BLaER1 (cell line): ENCODE results near the gene R3HDM4.

ENCODE experiments used
- H3K27ac ChIP-seq: shearing (Covaris generic); formaldehyde crosslinking; 2 replicates; pipeline ENCODE4 v1.8.1; 2022
- H3K27me3 ChIP-seq: shearing (Covaris generic); formaldehyde crosslinking; 2 replicates; pipeline ENCODE4 v1.8.1; 2022
- H3K36me3 ChIP-seq: shearing (Covaris generic); formaldehyde crosslinking; 2 replicates; pipeline ENCODE4 v1.8.1; 2022
- H3K4me1 ChIP-seq: shearing (Covaris generic); formaldehyde crosslinking; 2 replicates; pipeline ENCODE4 v1.8.1; 2022
- H3K4me2 ChIP-seq: shearing (Covaris generic); formaldehyde crosslinking; 2 replicates; pipeline ENCODE4 v1.8.1; 2022
- H3K4me3 ChIP-seq: shearing (Covaris generic); formaldehyde crosslinking; 2 replicates; pipeline ENCODE4 v1.8.1; 2022
- H3K9ac ChIP-seq: shearing (Covaris generic); formaldehyde crosslinking; 2 replicates; pipeline ENCODE4 v1.8.1; 2022
- H3K9me3 ChIP-seq: shearing (Covaris generic); formaldehyde crosslinking; 2 replicates; pipeline ENCODE4 v1.8.1; 2022
- H4K20me1 ChIP-seq: shearing (Covaris generic); formaldehyde crosslinking; 2 replicates; pipeline ENCODE4 v1.8.1; 2022
- Cebpa-rat ChIP-seq: shearing (Covaris generic); IDR thresholded peaks from 2 replicates; pipeline ENCODE4 v1.8.1; 2022

Gene R3HDM4

DNA sequence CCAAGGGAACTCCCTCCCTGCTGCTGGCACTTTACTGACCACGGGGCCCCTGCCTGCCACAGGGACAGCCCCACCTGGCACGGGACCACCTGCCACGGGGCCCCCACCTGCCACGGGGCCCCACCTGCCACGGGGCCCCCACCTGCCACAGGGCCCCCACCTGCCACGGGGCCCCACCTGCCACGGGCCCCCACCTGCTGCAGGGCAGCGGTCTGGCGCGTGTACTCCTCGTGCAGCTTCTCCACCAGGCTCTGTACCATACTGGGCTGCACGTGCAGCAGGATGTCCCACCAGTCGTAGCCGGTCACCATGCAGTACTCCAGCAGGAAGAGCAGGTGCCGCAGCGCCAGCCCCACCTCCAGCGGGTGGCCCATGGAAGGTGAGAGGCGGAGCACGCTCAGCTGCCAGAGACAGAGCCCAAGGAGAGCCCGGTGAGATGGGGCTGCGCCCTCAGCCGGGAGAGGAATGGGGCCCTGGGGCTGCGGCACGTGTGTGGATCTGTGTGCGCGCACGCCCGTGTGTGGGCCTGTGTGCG is 36.2 kb downstream of the R3HDM4 start:
- Histone ChIP-seq H3K36me3 (peaks cover 69% of the 10 kb centered on the region), H3K4me2 (no peak overlapping the region), H3K4me1 (peaks cover 20% of the 10 kb centered on the region), H3K27me3 (no peaks in the 10 kb centered on the region), H3K27ac (no peak overlapping the region), H3K9ac (no peak overlapping the region), H3K9me3 (no peaks in the 10 kb centered on the region), H3K4me3 (no peak overlapping the region), H4K20me1 (peaks cover 46% of the 10 kb centered on the region)
- TF ChIP-seq Cebpa-rat = no peak

- no peaks in the 10 kb centered on the region for H3K27me3 ChIP-seq
- H3K4me3 ChIP-seq = no peak overlapping the region
- H3K4me2 ChIP-seq = no peak overlapping the region
- no peaks in the 10 kb centered on the region for H3K9me3 ChIP-seq
- no peak for TF ChIP-seq Cebpa-rat
- no peak overlapping the region for H3K9ac ChIP-seq
- no peak overlapping the region for H3K27ac ChIP-seq
- H3K36me3 ChIP-seq = peaks cover 65% of the 10 kb centered on the region
- peaks cover 21% of the 10 kb centered on the region for H3K4me1 ChIP-seq
- H4K20me1 ChIP-seq = peaks cover 38% of the 10 kb centered on the region
Observed at GRCh38 chr19:876089-876488, 36.9 kb downstream of the R3HDM4 start.

DNA sequence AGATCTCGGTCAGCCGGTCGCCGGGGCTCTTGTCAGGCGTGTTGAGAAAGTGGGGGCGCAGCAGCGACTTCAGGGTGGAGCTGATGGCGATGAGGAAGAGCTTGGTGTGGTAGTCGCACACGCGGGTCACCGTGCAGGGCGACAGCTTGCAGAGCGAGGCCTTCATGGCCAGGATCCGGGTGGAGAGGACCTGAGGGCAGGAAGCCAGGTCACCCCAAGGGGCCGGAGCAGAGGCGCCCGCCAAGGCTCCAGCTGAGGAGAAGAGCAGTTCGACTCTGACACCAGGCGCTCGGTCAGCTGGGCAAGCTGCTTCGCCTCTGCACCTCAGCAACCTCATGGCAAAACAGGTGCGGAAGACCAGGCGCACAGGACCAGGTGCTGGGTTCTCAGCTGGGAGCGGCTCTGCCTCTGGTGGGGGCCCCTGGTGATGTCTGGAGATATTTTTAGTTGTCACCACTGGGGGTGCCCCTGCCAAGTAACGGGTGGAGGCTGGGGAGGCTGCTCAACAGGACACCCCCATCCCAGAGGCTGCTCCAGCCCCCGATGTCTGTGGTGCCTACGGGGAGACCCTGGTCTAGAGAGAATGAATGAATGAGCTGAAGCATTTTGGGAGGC is 37.6 kb downstream of the R3HDM4 start:
- H3K27me3 ChIP-seq = no peaks in the 10 kb centered on the region
- H3K4me1 ChIP-seq = peaks cover 21% of the 10 kb centered on the region
- H3K4me2 ChIP-seq = no peak overlapping the region
- H3K36me3 ChIP-seq = peaks cover 65% of the 10 kb centered on the region
- H3K4me3 ChIP-seq = no peak overlapping the region
- no peaks in the 10 kb centered on the region for H3K9me3 ChIP-seq
- no peak overlapping the region for H3K9ac ChIP-seq
- no peak for TF ChIP-seq Cebpa-rat
- H3K27ac ChIP-seq = no peak overlapping the region; the same call in 1 of the 2 replicates
- H4K20me1 ChIP-seq = peaks cover 33% of the 10 kb centered on the region

DNA sequence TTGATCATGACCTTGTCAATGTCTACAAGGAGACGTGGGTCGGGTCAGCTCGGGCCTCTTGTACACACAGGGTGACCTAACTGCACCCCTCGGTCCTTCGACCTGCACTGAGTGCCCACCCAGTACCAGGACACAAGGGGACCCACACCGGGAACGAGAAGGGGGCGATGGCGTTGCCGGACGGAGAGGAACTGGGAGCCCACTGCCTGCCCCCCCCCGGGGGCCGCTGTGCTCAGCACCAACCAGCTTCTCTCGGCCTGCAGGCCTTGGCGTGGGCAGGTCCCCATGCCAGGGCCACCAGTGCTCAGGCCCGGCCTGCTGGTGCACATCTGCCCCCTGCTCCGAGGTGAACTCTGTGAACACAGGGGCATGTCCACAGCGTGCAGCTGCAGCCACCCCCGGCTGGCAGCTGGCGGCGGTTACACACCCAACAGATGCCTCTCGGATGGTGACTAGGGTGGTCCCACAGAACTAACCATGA is 39.4 kb downstream of the R3HDM4 start:
- H3K4me2 ChIP-seq = no peak overlapping the region; the same call in 1 of the 2 replicates
- peaks cover 68% of the 10 kb centered on the region for H3K36me3 ChIP-seq
- no peak overlapping the region for H3K4me3 ChIP-seq
- no peak for TF ChIP-seq Cebpa-rat
- H3K27ac ChIP-seq = no peak overlapping the region
- no peak overlapping the region for H3K9ac ChIP-seq
- peaks cover 33% of the 10 kb centered on the region for H4K20me1 ChIP-seq
- peaks cover 26% of the 10 kb centered on the region for H3K4me1 ChIP-seq
- no peaks in the 10 kb centered on the region for H3K27me3 ChIP-seq
- no peaks in the 10 kb centered on the region for H3K9me3 ChIP-seq

DNA sequence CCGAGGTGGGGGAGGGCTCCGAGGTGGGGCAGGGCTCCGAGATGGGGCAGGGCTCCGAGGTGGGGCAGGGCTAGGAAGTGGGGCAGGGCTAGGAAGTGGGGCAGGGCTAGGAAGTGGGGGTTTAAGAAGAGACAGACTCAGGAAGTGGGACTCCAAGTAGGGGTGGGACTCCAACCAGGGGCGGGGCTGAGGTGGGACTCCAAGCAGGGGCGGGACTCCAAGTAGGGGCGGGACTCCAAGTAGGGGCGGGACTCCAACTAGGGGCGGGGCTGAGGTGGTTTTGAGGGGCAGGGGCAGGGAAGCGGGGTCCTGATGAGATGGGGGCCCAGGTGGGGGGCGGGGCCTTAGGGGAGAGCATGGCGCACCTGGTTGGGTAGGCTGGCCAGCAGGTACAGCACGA is 39.9 kb downstream of the R3HDM4 start:
- H3K27ac ChIP-seq = no peak overlapping the region
- peaks cover 33% of the 10 kb centered on the region for H4K20me1 ChIP-seq
- H3K4me1 ChIP-seq = peaks cover 31% of the 10 kb centered on the region
- H3K9me3 ChIP-seq = no peaks in the 10 kb centered on the region
- TF ChIP-seq Cebpa-rat = no peak
- H3K4me3 ChIP-seq = no peak overlapping the region
- H3K9ac ChIP-seq = no peak overlapping the region
- H3K27me3 ChIP-seq = no peaks in the 10 kb centered on the region
- H3K4me2 ChIP-seq = no peak overlapping the region
- peaks cover 73% of the 10 kb centered on the region for H3K36me3 ChIP-seq

- Histone ChIP-seq H3K4me3 (no peak overlapping the region), H3K9me3 (no peaks in the 10 kb centered on the region), H3K4me2 (peak overlapping the region; percentile 69), H3K27ac (peak overlapping the region; percentile 41), H3K9ac (no peak overlapping the region), H3K27me3 (no peaks in the 10 kb centered on the region), H3K36me3 (peaks cover 78% of the 10 kb centered on the region), H3K4me1 (peaks cover 38% of the 10 kb centered on the region), H4K20me1 (peaks cover 33% of the 10 kb centered on the region)
- TF ChIP-seq Cebpa-rat = no peak
Observed at GRCh38 chr19:872266-872951, 40.6 kb downstream of the R3HDM4 start.

DNA sequence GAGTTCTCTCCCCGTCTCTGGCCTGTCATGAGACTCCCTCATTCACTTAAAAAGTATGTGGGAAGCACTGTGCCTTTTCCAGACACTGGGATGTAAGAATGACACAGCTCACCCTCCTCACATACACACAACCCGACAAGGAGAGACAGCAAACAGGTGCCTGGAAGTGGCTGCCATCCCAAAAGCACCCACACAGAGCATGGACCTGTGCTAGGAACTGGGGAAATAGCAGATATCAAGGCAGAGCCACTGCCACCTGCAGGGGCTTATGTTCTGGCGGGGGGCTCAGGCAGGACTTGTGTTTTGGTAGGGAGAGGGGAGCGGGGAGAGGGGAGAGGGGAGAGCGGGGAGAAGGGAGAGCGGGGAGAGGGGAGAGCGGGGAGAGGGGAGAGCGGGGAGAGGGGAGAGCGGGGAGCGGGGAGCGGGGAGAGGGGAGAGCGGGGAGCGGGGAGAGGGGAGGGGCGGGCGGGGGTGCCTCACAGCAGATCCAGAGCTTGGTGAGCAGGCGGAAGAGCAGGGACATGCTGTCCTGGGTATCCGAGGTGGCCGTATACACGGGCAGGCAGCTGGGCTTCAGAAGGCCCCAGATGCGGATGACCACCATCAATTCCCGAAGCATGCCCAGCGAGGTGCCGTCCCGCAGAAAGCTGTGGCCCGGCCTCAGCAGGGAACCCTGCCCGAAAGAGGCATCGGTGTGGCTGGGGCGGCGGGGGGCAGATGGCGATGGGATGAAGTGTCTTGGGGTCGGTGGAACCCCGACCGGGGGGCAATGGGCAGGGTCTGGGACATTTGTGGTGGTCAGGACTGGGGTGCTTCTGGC is 41.4 kb downstream of the R3HDM4 start:
- peaks cover 29% of the 10 kb centered on the region for H4K20me1 ChIP-seq

GRCh38 chr19:870963-871401 is 42.0 kb downstream of the R3HDM4 start:
- peaks cover 64% of the 10 kb centered on the region for H3K36me3 ChIP-seq
- H3K4me3 ChIP-seq = no peak overlapping the region
- no peaks in the 10 kb centered on the region for H3K27me3 ChIP-seq
- peaks cover 46% of the 10 kb centered on the region for H3K4me1 ChIP-seq
- no peak overlapping the region for H3K9ac ChIP-seq
- H3K9me3 ChIP-seq = no peaks in the 10 kb centered on the region
- H4K20me1 ChIP-seq = peaks cover 23% of the 10 kb centered on the region
- no peak overlapping the region for H3K4me2 ChIP-seq
- no peak for TF ChIP-seq Cebpa-rat
- no peak overlapping the region for H3K27ac ChIP-seq

More for the DNA sequence above, 41.4 kb downstream of the R3HDM4 start:
- Histone ChIP-seq H3K4me2 (peak overlapping the region; percentile 69), H3K9ac (no peak overlapping the region), H3K27me3 (no peaks in the 10 kb centered on the region), H3K27ac (peak overlapping the region; percentile 41), H3K36me3 (peaks cover 71% of the 10 kb centered on the region), H3K4me3 (no peak overlapping the region), H3K4me1 (peaks cover 45% of the 10 kb centered on the region), H3K9me3 (no peaks in the 10 kb centered on the region)
- TF ChIP-seq Cebpa-rat = no peak

DNA sequence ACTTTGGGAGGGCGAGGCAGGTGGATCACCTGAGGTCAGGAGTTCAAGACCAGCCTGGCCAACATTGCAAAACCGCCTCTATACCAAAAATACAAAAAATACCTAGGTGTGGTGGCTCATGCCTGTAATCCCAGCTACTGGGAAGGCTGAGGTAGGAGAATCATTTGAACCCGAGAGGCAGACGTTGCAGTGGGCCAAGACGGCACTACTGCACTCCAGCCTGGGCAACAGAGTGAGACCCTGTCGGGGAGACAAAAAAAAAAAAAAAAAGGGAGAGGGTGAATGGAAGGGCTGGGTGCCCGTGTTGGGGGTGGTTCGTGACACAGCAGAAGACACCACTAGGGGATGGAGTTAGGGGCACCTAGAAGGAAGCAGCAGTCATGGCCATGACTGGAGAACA is 42.7 kb downstream of the R3HDM4 start:
- H3K9ac ChIP-seq = no peak overlapping the region
- TF ChIP-seq Cebpa-rat = no peak
- H3K36me3 ChIP-seq = peaks cover 57% of the 10 kb centered on the region
- H3K27ac ChIP-seq = no peak overlapping the region
- H3K4me1 ChIP-seq = peaks cover 46% of the 10 kb centered on the region
- H3K27me3 ChIP-seq = no peaks in the 10 kb centered on the region
- peaks cover 17% of the 10 kb centered on the region for H4K20me1 ChIP-seq
- no peaks in the 10 kb centered on the region for H3K9me3 ChIP-seq
- H3K4me3 ChIP-seq = no peak overlapping the region
- H3K4me2 ChIP-seq = no peak overlapping the region
